ENCODE data around the gene RFX3. TPM values are rescaled to one million over a fixed set of nuclear protein-coding genes. Genes with fewer than 3 reads are reported as not detected.

RFX3 gene
- total RNA-seq, 1 donor from 2014 or later, result 18.5 TPM

- Mint-ChIP-seq H3K36me3 (ENCODE audit: low read depth, unreplicated experiment) (no peaks in the 10 kb centered on the region), H3K27ac (ENCODE audit: unreplicated experiment) (peak overlapping the region; percentile 14), H3K4me1 (ENCODE audit: unreplicated experiment) (peaks cover 16% of the 10 kb centered on the region), H3K27me3 (ENCODE audit: unreplicated experiment) (peaks cover 2% of the 10 kb centered on the region), H3K9me3 (ENCODE audit: unreplicated experiment) (no peaks in the 10 kb centered on the region), H3K4me3 (ENCODE audit: unreplicated experiment) (no peak overlapping the region)
- no peak for TF ChIP-seq CTCF (IDR thresholded peaks at IDR 0.05; ENCODE audit: unreplicated experiment)
- DNase-seq (ENCODE audit: low spot score), result no peak
These were observed 17.1 kb downstream of the RFX3 start for GRCh38 chr9:3508521-3509291.

- Mint-ChIP-seq H3K27ac (ENCODE audit: unreplicated experiment) (no peak overlapping the region), H3K36me3 (ENCODE audit: low read depth, unreplicated experiment) (no peaks in the 10 kb centered on the region), H3K4me1 (ENCODE audit: unreplicated experiment) (peaks cover 11% of the 10 kb centered on the region), H3K9me3 (ENCODE audit: unreplicated experiment) (no peaks in the 10 kb centered on the region), H3K4me3 (ENCODE audit: unreplicated experiment) (no peak overlapping the region), H3K27me3 (ENCODE audit: unreplicated experiment) (peaks cover 2% of the 10 kb centered on the region)
- no peak for DNase-seq (ENCODE audit: low spot score)
- TF ChIP-seq CTCF (IDR thresholded peaks at IDR 0.05; ENCODE audit: unreplicated experiment), result no peak
These were observed 17.7 kb downstream of the RFX3 start for GRCh38 chr9:3508078-3508431.

- H3K27me3 Mint-ChIP-seq (ENCODE audit: unreplicated experiment), result peaks cover 2% of the 10 kb centered on the region
- no peak overlapping the region for H3K27ac Mint-ChIP-seq (ENCODE audit: unreplicated experiment)
- H3K4me1 Mint-ChIP-seq (ENCODE audit: unreplicated experiment), result peaks cover 11% of the 10 kb centered on the region
- no peaks in the 10 kb centered on the region for H3K9me3 Mint-ChIP-seq (ENCODE audit: unreplicated experiment)
- DNase-seq (ENCODE audit: low spot score), result no peak
- no peaks in the 10 kb centered on the region for H3K36me3 Mint-ChIP-seq (ENCODE audit: low read depth, unreplicated experiment)
- no peak overlapping the region for H3K4me3 Mint-ChIP-seq (ENCODE audit: unreplicated experiment)
- TF ChIP-seq CTCF (IDR thresholded peaks at IDR 0.05; ENCODE audit: unreplicated experiment), result no peak
These were observed 18.3 kb downstream of the RFX3 start for GRCh38 chr9:3507395-3508077.

GRCh38 chr9:3506164-3506563 is 19.6 kb downstream of the RFX3 start:
- H3K4me3 Mint-ChIP-seq (ENCODE audit: unreplicated experiment), result no peak overlapping the region
- no peaks in the 10 kb centered on the region for H3K36me3 Mint-ChIP-seq (ENCODE audit: low read depth, unreplicated experiment)
- no peak for TF ChIP-seq CTCF (IDR thresholded peaks at IDR 0.05; ENCODE audit: unreplicated experiment)
- H3K27me3 Mint-ChIP-seq (ENCODE audit: unreplicated experiment), result peaks cover 2% of the 10 kb centered on the region
- H3K27ac Mint-ChIP-seq (ENCODE audit: unreplicated experiment), result no peak overlapping the region
- peaks cover 7% of the 10 kb centered on the region for H3K4me1 Mint-ChIP-seq (ENCODE audit: unreplicated experiment)
- DNase-seq (ENCODE audit: low spot score), result no peak
- H3K9me3 Mint-ChIP-seq (ENCODE audit: unreplicated experiment), result no peaks in the 10 kb centered on the region
